H9 (cell line): ENCODE results near the gene TMEM17. TPM values are rescaled to one million over a fixed set of nuclear protein-coding genes. Genes with fewer than 3 reads are reported as not detected.
"Not testable (repeated sequence)": the region's sequence is repeated elsewhere in the genome, so short reads cannot be mapped to it uniquely, and the experiment has no call there.

ENCODE experiments used
- DNase-seq: peaks from one replicate; pipeline ENCODE4 v3.0.0-alpha.2; 2017
- H2AFZ ChIP-seq: one replicate; pipeline ENCODE4 v1.6.1; 2013; ENCODE audit warnings: mild to moderate bottlenecking, low read length, control low read depth, moderate library complexity
- H2AK5ac ChIP-seq: 2 replicates; pipeline ENCODE4 v1.6.1; 2013; ENCODE audit warnings: low read length, control low read depth, mixed read lengths; ENCODE audit not compliant: insufficient read length
- H2BK120ac ChIP-seq: one replicate; pipeline ENCODE4 v1.6.1; 2013; ENCODE audit warnings: low read depth, mild to moderate bottlenecking, low read length, control low read depth, inconsistent platforms; ENCODE audit not compliant: poor library complexity, severe bottlenecking
- H2BK12ac ChIP-seq: 2 replicates; pipeline ENCODE4 v1.6.1; 2013; ENCODE audit warnings: low read length, control low read depth, mixed read lengths, low read depth; ENCODE audit not compliant: insufficient read length
- H2BK15ac ChIP-seq: 2 replicates; pipeline ENCODE4 v1.6.1; 2013; ENCODE audit warnings: low read depth, low read length, control low read depth
- H2BK20ac ChIP-seq: one replicate; pipeline ENCODE4 v1.6.1; 2013; ENCODE audit warnings: low read depth, mild to moderate bottlenecking, low read length, control low read depth, inconsistent platforms; ENCODE audit not compliant: poor library complexity, severe bottlenecking
- H2BK5ac ChIP-seq: 2 replicates; pipeline ENCODE4 v1.6.1; 2013; ENCODE audit warnings: low read length, control low read depth, mixed read lengths; ENCODE audit not compliant: insufficient read length
- H3K14ac ChIP-seq: 2 replicates; pipeline ENCODE4 v1.6.1; 2013; ENCODE audit warnings: low read length, control low read depth; ENCODE audit not compliant: insufficient read depth
- H3K18ac ChIP-seq: 2 replicates; pipeline ENCODE4 v1.6.1; 2013; ENCODE audit warnings: low read depth, mild to moderate bottlenecking, mixed read lengths, low read length, control low read depth; ENCODE audit not compliant: insufficient read length
- H3K23ac ChIP-seq: 2 replicates; pipeline ENCODE4 v1.6.1; 2013; ENCODE audit warnings: low read length, control low read depth, mixed read lengths, low read depth; ENCODE audit not compliant: insufficient read length
- H3K23me2 ChIP-seq: 2 replicates; pipeline ENCODE4 v1.6.1; 2013; ENCODE audit warnings: low read depth, mild to moderate bottlenecking, mixed read lengths, low read length, control low read depth; ENCODE audit not compliant: insufficient read length, poor library complexity, severe bottlenecking
- H3K27ac ChIP-seq: 2 replicates; pipeline ENCODE4 v1.5.1; 2013; ENCODE audit warnings: low read length, control low read depth, mixed read lengths, low read depth; ENCODE audit not compliant: insufficient read length
- H3K27me3 ChIP-seq: 2 replicates; pipeline ENCODE4 v1.6.1; 2013; ENCODE audit warnings: low read length, control low read depth, inconsistent platforms; ENCODE audit not compliant: insufficient read depth
- H3K4ac ChIP-seq: 2 replicates; pipeline ENCODE4 v1.6.1; 2013; ENCODE audit warnings: low read depth, mild to moderate bottlenecking, control low read depth, inconsistent platforms, low read length, moderate library complexity
- H3K4me1 ChIP-seq: 2 replicates; pipeline ENCODE4 v1.6.1; 2013; ENCODE audit warnings: low read length, control low read depth, inconsistent platforms; ENCODE audit not compliant: insufficient read depth
- H3K4me2 ChIP-seq: 2 replicates; pipeline ENCODE4 v1.6.1; 2013; ENCODE audit warnings: low read length, control low read depth, mixed read lengths; ENCODE audit not compliant: insufficient read length, insufficient read depth
- H3K56ac ChIP-seq: 2 replicates; pipeline ENCODE4 v1.6.1; 2013; ENCODE audit warnings: low read depth, mild to moderate bottlenecking, mixed read lengths, low read length, control low read depth; ENCODE audit not compliant: insufficient read length
- H3K79me1 ChIP-seq: 2 replicates; pipeline ENCODE4 v1.6.1; 2013; ENCODE audit warnings: low read depth, mild to moderate bottlenecking, moderate library complexity, low read length, control low read depth, inconsistent platforms; ENCODE audit not compliant: insufficient read depth, poor library complexity, severe bottlenecking
- H3K79me2 ChIP-seq: 2 replicates; pipeline ENCODE4 v1.6.1; 2013; ENCODE audit warnings: low read length, control low read depth, inconsistent platforms; ENCODE audit not compliant: insufficient read depth
- H3K9ac ChIP-seq: 2 replicates; pipeline ENCODE4 v1.6.1; 2013; ENCODE audit warnings: low read length, control low read depth, mixed read lengths; ENCODE audit not compliant: insufficient read length; ENCODE audit errors: extremely low read depth
- H3K9me3 ChIP-seq: one replicate; pipeline ENCODE4 v1.6.1; 2013; ENCODE audit warnings: low read depth, low read length, inconsistent platforms; ENCODE audit not compliant: control insufficient read depth
- H3T11ph ChIP-seq: one replicate; pipeline ENCODE4 v1.6.1; 2013; ENCODE audit warnings: mild to moderate bottlenecking, low read length, control low read depth, inconsistent platforms
- H4K20me1 ChIP-seq: one replicate; pipeline ENCODE4 v1.6.1; 2013; ENCODE audit not compliant: control insufficient read depth, insufficient read length, insufficient read depth
- H4K5ac ChIP-seq: 2 replicates; pipeline ENCODE4 v1.6.1; 2013; ENCODE audit warnings: low read depth, mild to moderate bottlenecking, mixed read lengths, low read length, control low read depth; ENCODE audit not compliant: insufficient read length
- H4K8ac ChIP-seq: replicated peaks from 2 replicates; pipeline ENCODE4 v1.6.1; 2013; ENCODE audit warnings: low read length, control low read depth, mixed read lengths, low read depth; ENCODE audit not compliant: insufficient read length
- H4K91ac ChIP-seq: 2 replicates; pipeline ENCODE4 v1.6.1; 2013; ENCODE audit warnings: low read depth, mild to moderate bottlenecking, moderate library complexity, mixed read lengths, low read length, control low read depth; ENCODE audit not compliant: insufficient read length
- H3K27ac Mint-ChIP-seq, 3 experiments: 2 replicates in 2 of 3; 3 replicates in 1 of 3; pipeline ENCODE4 v1.8.0; 2020 to 2021; ENCODE audit warnings: mixed read lengths in 3 of 3, mild to moderate bottlenecking in 1 of 3, moderate library complexity in 1 of 3
- H3K27me3 Mint-ChIP-seq: 2 replicates; pipeline ENCODE4 v1.8.0; 2021; ENCODE audit warnings: low read depth, mild to moderate bottlenecking, moderate library complexity, mixed read lengths
- H3K36me3 Mint-ChIP-seq, 3 experiments: 2 replicates in 2 of 3; 3 replicates in 1 of 3; pipeline ENCODE4 v1.8.0; 2020 to 2021; ENCODE audit warnings: low read depth in 3 of 3, mixed read lengths in 3 of 3; ENCODE audit not compliant: insufficient read depth in 1 of 3
- H3K4me1 Mint-ChIP-seq, 2 experiments: 2 replicates each; pipeline ENCODE4 v1.8.0; 2020; ENCODE audit warnings: mixed read lengths in 2 of 2
- H3K4me3 Mint-ChIP-seq, 2 experiments: 2 replicates in 1 of 2; 3 replicates in 1 of 2; pipeline ENCODE4 v1.8.0; 2020 to 2021; ENCODE audit warnings: mild to moderate bottlenecking in 2 of 2, mixed read lengths in 2 of 2, moderate library complexity in 1 of 2
- H3K9me3 Mint-ChIP-seq, 2 experiments: 2 replicates in 1 of 2; 3 replicates in 1 of 2; pipeline ENCODE4 v1.8.0; 2020; ENCODE audit warnings: mild to moderate bottlenecking in 2 of 2, mixed read lengths in 2 of 2, moderate library complexity in 1 of 2
- WGBS: extraction: QIAGEN DNeasy Blood & Tissue Kit; methylation state at CpG from one replicate; pipeline ENCODE4 v1.1.7; 2013; ENCODE audit warnings: missing lambda C conversion rate, low lambda C conversion rate, mixed read lengths; ENCODE audit not compliant: insufficient read length; ENCODE audit errors: extremely low coverage; 5-methylcytosine and 5-hydroxymethylcytosine counted together
- total RNA-seq: library from RNA; stranded (reverse); gene quantifications from 2 replicates; pipeline ENCODE4 v1.2.1, GENCODE V29; 2021
- TF ChIP-seq, protein P1 (sequence below): fragments of 200-600 bp; sonication (generic); conservative IDR thresholded peaks from 3 replicates; pipeline ENCODE4 v1.8.0; 2021; ENCODE audit warnings: antibody characterized with exemption, mild to moderate bottlenecking

Gene TMEM17
- total RNA-seq, 1 experiment from 2014 or later, result 1.3 TPM

DNA sequence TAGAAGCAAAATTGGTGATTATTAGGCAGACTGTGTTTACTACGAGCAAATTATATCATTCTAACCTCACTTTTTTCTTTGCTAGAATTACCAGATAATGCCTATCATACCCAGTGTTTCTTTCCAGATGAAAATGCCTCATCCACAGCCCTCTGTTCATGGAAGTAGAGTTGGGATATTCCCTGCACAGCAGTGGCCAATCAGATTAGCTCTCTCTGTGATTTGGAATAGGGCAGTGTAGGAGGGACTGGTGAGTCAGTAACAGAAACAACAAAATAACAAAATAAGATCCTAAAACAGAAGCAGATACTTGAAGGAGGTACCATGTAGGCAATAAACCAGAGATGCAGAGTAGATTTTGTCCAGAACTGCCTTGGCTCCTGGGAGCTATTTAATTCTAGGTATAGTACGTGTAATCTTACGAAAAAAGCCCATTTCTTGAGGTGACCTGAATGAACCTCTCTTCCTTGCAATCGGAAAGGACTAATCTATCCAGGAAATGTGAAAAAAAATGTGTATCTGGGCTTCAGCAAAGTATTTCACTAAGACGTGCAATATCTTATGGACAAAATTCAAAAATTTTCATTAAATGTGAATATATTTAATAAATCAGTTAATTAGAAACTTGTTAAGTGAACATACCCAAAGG, 18.4 kb upstream of the TMEM17 start:
- H3K4me2 ChIP-seq, result no peak overlapping the region
- peaks cover 28 to 33% of the 10 kb centered on the region in 2 experiments for H3K4me1 Mint-ChIP-seq
- no CpG with 5 or more reads among the region's 5 CpGs for WGBS

DNA sequence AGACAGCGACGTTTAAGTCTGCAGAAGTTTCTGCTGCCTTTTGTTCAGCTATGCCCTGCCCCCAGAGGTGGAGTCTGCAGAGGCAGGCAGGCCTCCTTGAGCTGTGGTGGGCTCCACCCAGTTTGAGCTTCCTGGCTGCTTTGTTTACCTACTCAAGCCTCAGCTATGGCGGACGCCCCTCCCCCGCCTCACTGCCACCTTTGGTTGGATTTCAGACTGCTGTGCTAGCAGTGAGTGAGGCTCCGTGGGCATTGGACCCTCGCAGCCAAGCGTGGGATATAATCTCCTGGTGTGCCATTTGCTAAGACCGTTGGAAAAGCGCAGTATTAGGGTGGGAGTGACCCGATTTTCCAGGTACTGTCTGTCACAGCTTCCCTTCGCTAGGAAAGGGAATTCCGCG, 15.1 kb upstream of the TMEM17 start:
- H3K23me2 ChIP-seq, H3K79me1 ChIP-seq, H2AK5ac ChIP-seq, H4K8ac ChIP-seq, H2BK20ac ChIP-seq, H3K56ac ChIP-seq, H3K14ac ChIP-seq, H4K5ac ChIP-seq, H3K4me3 Mint-ChIP-seq, H2AFZ ChIP-seq, DNase-seq, H2BK15ac ChIP-seq, H3T11ph ChIP-seq, H3K79me2 ChIP-seq, H4K20me1 ChIP-seq, H3K4ac ChIP-seq, H3K23ac ChIP-seq, H3K27me3 Mint-ChIP-seq, H2BK12ac ChIP-seq, H3K18ac ChIP-seq, H2BK5ac ChIP-seq, H3K4me1 ChIP-seq, H3K9ac ChIP-seq, H3K27me3 ChIP-seq, H3K27ac Mint-ChIP-seq, H2BK120ac ChIP-seq, H3K4me2 ChIP-seq, H4K91ac ChIP-seq, H3K9me3 ChIP-seq, H3K27ac ChIP-seq: not testable (repeated sequence)
- H3K4me1 Mint-ChIP-seq, result peaks cover 10 to 11% of the 10 kb centered on the region in 2 experiments
- no CpG with 5 or more reads among the region's 14 CpGs for WGBS
- H3K9me3 Mint-ChIP-seq, result peaks cover 24 to 44% of the 10 kb centered on the region in 2 experiments
- H3K36me3 Mint-ChIP-seq, result peaks cover 10 to 48% (median 17%) of the 10 kb centered on the region in 3 experiments

More for the DNA sequence above, 18.4 kb upstream of the TMEM17 start:
- no peak overlapping the region for H2BK15ac ChIP-seq
- H3K4me3 Mint-ChIP-seq, result no peak overlapping the region
- H3K27ac ChIP-seq, result no peak overlapping the region
- H3K79me2 ChIP-seq, result no peaks in the 10 kb centered on the region
- H3T11ph ChIP-seq, result no peak overlapping the region
- no peak for DNase-seq
- no peaks in the 10 kb centered on the region for H3K9me3 ChIP-seq
- TF ChIP-seq, protein P1, sequence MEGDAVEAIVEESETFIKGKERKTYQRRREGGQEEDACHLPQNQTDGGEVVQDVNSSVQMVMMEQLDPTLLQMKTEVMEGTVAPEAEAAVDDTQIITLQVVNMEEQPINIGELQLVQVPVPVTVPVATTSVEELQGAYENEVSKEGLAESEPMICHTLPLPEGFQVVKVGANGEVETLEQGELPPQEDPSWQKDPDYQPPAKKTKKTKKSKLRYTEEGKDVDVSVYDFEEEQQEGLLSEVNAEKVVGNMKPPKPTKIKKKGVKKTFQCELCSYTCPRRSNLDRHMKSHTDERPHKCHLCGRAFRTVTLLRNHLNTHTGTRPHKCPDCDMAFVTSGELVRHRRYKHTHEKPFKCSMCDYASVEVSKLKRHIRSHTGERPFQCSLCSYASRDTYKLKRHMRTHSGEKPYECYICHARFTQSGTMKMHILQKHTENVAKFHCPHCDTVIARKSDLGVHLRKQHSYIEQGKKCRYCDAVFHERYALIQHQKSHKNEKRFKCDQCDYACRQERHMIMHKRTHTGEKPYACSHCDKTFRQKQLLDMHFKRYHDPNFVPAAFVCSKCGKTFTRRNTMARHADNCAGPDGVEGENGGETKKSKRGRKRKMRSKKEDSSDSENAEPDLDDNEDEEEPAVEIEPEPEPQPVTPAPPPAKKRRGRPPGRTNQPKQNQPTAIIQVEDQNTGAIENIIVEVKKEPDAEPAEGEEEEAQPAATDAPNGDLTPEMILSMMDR, result no peak
- peaks cover 7 to 38% (median 13%) of the 10 kb centered on the region in 3 experiments for H3K36me3 Mint-ChIP-seq
- no peak overlapping the region for H2BK20ac ChIP-seq
- H2AFZ ChIP-seq, result no peak overlapping the region
- H3K23me2 ChIP-seq, result no peaks in the 10 kb centered on the region
- H3K14ac ChIP-seq, result no peak overlapping the region
- H4K8ac ChIP-seq, result no peak overlapping the region
- H3K4ac ChIP-seq, result no peak overlapping the region
- H3K9me3 Mint-ChIP-seq, result peaks cover 14 to 32% of the 10 kb centered on the region in 2 experiments
- no peaks in the 10 kb centered on the region for H4K20me1 ChIP-seq
- H2BK12ac ChIP-seq, result no peak overlapping the region
- H3K4me1 ChIP-seq, result peaks cover 1% of the 10 kb centered on the region; the same call in 1 of the 2 replicates
- no peak overlapping the region for H4K5ac ChIP-seq
- H3K9ac ChIP-seq, result no peak overlapping the region
- no peak overlapping the region for H3K23ac ChIP-seq
- H3K27ac Mint-ChIP-seq, result no peak overlapping the region
- H2BK5ac ChIP-seq, result no peak overlapping the region
- H3K18ac ChIP-seq, result no peak overlapping the region
- no peaks in the 10 kb centered on the region for H3K27me3 Mint-ChIP-seq
- H3K27me3 ChIP-seq, result no peaks in the 10 kb centered on the region
- H3K56ac ChIP-seq, result no peak overlapping the region
- H4K91ac ChIP-seq, result no peak overlapping the region
- H3K79me1 ChIP-seq, result no peaks in the 10 kb centered on the region
- no peak overlapping the region for H2AK5ac ChIP-seq
- no peak overlapping the region for H2BK120ac ChIP-seq
